Lung (tissue), 12 donors: Measurements from ENCODE around the gene FXR1. TPM values are rescaled to one million over a fixed set of nuclear protein-coding genes. Genes with fewer than 3 reads are reported as not detected.

Experiments used
- ATAC-seq: fragments of 200-7000 bp; cut with Tn5 transposase; one replicate; pipeline ENCODE4 v1.9.1; 2020; ENCODE audit warnings: moderate number of reproducible peaks; ENCODE audit not compliant: insufficient read depth, low FRiP score
- DNase-seq, 3 donors: peaks; one replicate each; pipeline ENCODE4 v3.0.0-alpha.2; 2013 to 2017
- H3K27ac ChIP-seq, 2 donors: one replicate each; pipeline ENCODE4 v1.5.1; 2013; ENCODE audit warnings: mild to moderate bottlenecking in 2 of 2, moderate library complexity in 2 of 2, control low read depth in 1 of 2, inconsistent platforms in 1 of 2, low read depth in 1 of 2, low read length in 1 of 2
- H3K27me3 ChIP-seq, 3 donors: one replicate each; pipeline ENCODE4 v1.5.1; 2013; ENCODE audit warnings: low read length in 2 of 3; ENCODE audit not compliant: control insufficient read depth in 3 of 3, insufficient read depth in 3 of 3
- H3K36me3 ChIP-seq, 4 donors: one replicate each; pipeline ENCODE4 v1.5.1; 2013; ENCODE audit warnings: low read length in 4 of 4, mild to moderate bottlenecking in 1 of 4, moderate library complexity in 1 of 4; ENCODE audit not compliant: control insufficient read depth in 4 of 4, insufficient read depth in 4 of 4
- H3K4me1 ChIP-seq, 5 donors: one replicate each; pipeline ENCODE4 v1.5.1; 2013; ENCODE audit warnings: low read length in 5 of 5, mild to moderate bottlenecking in 2 of 5, moderate library complexity in 1 of 5; ENCODE audit not compliant: control insufficient read depth in 5 of 5, insufficient read depth in 5 of 5
- H3K4me3 ChIP-seq: one replicate; pipeline ENCODE4 v1.5.1; 2013; ENCODE audit warnings: mild to moderate bottlenecking, control low read depth, moderate library complexity
- H3K9ac ChIP-seq, 2 donors: one replicate each; pipeline ENCODE4 v1.5.1; 2013; ENCODE audit warnings: low read length in 2 of 2, control low read depth in 1 of 2; ENCODE audit not compliant: insufficient read depth in 1 of 2
- H3K9me3 ChIP-seq, 4 donors: one replicate each; pipeline ENCODE4 v1.5.1; 2013; ENCODE audit warnings: low read length in 3 of 4, mild to moderate bottlenecking in 1 of 4, moderate library complexity in 1 of 4; ENCODE audit not compliant: control insufficient read depth in 4 of 4, insufficient read depth in 3 of 4
- WGBS, 2 donors: extraction: QIAGEN DNeasy Blood & Tissue Kit; methylation state at CpG; one replicate each; pipeline ENCODE4 v1.1.7; 2013; 5-methylcytosine and 5-hydroxymethylcytosine counted together
- polyA plus RNA-seq, 2 donors: library from polyadenylated mRNA; stranded (reverse); fragments of 200-250 nt; gene quantifications; one replicate each; pipeline ENCODE4 v1.2.1, GENCODE V29; 2013
- total RNA-seq, 2 donors: library from RNA; depleted of rRNA in 1 of 2; stranded (reverse); fragments of >200 nt in 1 of 2; gene quantifications; one replicate each; pipeline ENCODE4 v1.2.1, GENCODE V29; 2014 to 2021
- TF ChIP-seq, protein P1 (sequence below): IDR thresholded peaks from 2 replicates; pipeline ENCODE4 v1.5.1; 2012; ENCODE audit warnings: mild to moderate bottlenecking; ENCODE audit errors: control extremely low read depth, extremely low read depth
- donor health status: control.
- donor health status: control.
- donor health status: Bipolar disorder and iron deficiency.
- donor health status: healthy.
- donor health status: DM: yes; HTN: yes; CAD: no.

The FXR1 gene
- total and polyA plus RNA-seq, 4 donors: 45.7 to 315 (median 63.3) TPM

GRCh38 chr3:180918542-180918941 is 6.1 kb downstream of the FXR1 start:
- 58 to 77% methylated on average over 1 of the region's 1 CpG for WGBS, 2 donors
- ATAC-seq: no peak
- no peak overlapping the region for H3K9ac ChIP-seq
- H3K9me3 ChIP-seq: no peaks in the 10 kb centered on the region
- H3K4me3 ChIP-seq: no peak overlapping the region
- TF ChIP-seq, protein P1, sequence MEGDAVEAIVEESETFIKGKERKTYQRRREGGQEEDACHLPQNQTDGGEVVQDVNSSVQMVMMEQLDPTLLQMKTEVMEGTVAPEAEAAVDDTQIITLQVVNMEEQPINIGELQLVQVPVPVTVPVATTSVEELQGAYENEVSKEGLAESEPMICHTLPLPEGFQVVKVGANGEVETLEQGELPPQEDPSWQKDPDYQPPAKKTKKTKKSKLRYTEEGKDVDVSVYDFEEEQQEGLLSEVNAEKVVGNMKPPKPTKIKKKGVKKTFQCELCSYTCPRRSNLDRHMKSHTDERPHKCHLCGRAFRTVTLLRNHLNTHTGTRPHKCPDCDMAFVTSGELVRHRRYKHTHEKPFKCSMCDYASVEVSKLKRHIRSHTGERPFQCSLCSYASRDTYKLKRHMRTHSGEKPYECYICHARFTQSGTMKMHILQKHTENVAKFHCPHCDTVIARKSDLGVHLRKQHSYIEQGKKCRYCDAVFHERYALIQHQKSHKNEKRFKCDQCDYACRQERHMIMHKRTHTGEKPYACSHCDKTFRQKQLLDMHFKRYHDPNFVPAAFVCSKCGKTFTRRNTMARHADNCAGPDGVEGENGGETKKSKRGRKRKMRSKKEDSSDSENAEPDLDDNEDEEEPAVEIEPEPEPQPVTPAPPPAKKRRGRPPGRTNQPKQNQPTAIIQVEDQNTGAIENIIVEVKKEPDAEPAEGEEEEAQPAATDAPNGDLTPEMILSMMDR: no peak
- peaks cover 0 to 16% (median 10%) of the 10 kb centered on the region in 5 donors for H3K4me1 ChIP-seq
- H3K27ac ChIP-seq: no peak overlapping the region
- H3K27me3 ChIP-seq: no peaks in the 10 kb centered on the region
- DNase-seq: no peak
- H3K36me3 ChIP-seq: peaks cover 1 to 11% (median 7%) of the 10 kb centered on the region in 4 donors

- DNase-seq: no peak
- H3K4me1 ChIP-seq: peaks cover 0 to 19% (median 0%) of the 10 kb centered on the region in 5 donors
- no peak for ATAC-seq
- TF ChIP-seq, protein P1: no peak
- H3K9me3 ChIP-seq: no peaks in the 10 kb centered on the region
- no peak overlapping the region for H3K27ac ChIP-seq
- no peak overlapping the region for H3K4me3 ChIP-seq
- H3K9ac ChIP-seq: no peak overlapping the region
- H3K36me3 ChIP-seq: peaks cover 0 to 3% (median 3%) of the 10 kb centered on the region in 4 donors
- no peaks in the 10 kb centered on the region for H3K27me3 ChIP-seq
Observed at GRCh38 chr3:180922242-180922641, 9.8 kb downstream of the FXR1 start.

- H3K9me3 ChIP-seq: no peaks in the 10 kb centered on the region
- no peak overlapping the region for H3K27ac ChIP-seq
- TF ChIP-seq, protein P1: no peak
- no peak for DNase-seq
- no peak overlapping the region for H3K9ac ChIP-seq
- ATAC-seq: no peak
- H3K4me3 ChIP-seq: no peak overlapping the region
- 93 to 99% methylated on average over 4 of the region's 4 CpGs for WGBS, 2 donors
- H3K36me3 ChIP-seq: peaks cover 0 to 3% (median 3%) of the 10 kb centered on the region in 4 donors
- no peaks in the 10 kb centered on the region for H3K27me3 ChIP-seq
- peaks cover 0 to 19% (median 0%) of the 10 kb centered on the region in 5 donors for H3K4me1 ChIP-seq
Observed at GRCh38 chr3:180923561-180923960, 11.1 kb downstream of the FXR1 start.

GRCh38 chr3:180926526-180926925 is 14.1 kb downstream of the FXR1 start:
- Histone ChIP-seq H3K9ac (no peak overlapping the region), H3K4me1 (peaks cover 0 to 15% (median 0%) of the 10 kb centered on the region in 5 donors)

More at GRCh38 chr3:180926526-180926925, 14.1 kb downstream of the FXR1 start:
- ATAC-seq (no peak), DNase-seq (peak in 2 of 3 donors; percentile 3 to 8)
- 50 to 53% methylated on average over 2 of the region's 2 CpGs for WGBS, 2 donors
- Histone ChIP-seq H3K9me3 (no peaks in the 10 kb centered on the region), H3K27ac (no peak overlapping the region), H3K4me3 (no peak overlapping the region), H3K36me3 (peaks cover 0 to 2% (median under 1%) of the 10 kb centered on the region in 4 donors), H3K27me3 (no peaks in the 10 kb centered on the region)
- TF ChIP-seq, protein P1: no peak
